Ramos (cell line): ENCODE data around the gene FOXN3.

ENCODE experiments used
- in situ Hi-C: fragments of 300-500 bp; cut with MboI; formaldehyde crosslinking; loops from one replicate; pipeline ENCODE4 v1.14.3; 2022; ENCODE audit warnings: low sequenced_read_pairs; ENCODE audit not compliant: unreplicated experiment

The FOXN3 gene

DNA sequence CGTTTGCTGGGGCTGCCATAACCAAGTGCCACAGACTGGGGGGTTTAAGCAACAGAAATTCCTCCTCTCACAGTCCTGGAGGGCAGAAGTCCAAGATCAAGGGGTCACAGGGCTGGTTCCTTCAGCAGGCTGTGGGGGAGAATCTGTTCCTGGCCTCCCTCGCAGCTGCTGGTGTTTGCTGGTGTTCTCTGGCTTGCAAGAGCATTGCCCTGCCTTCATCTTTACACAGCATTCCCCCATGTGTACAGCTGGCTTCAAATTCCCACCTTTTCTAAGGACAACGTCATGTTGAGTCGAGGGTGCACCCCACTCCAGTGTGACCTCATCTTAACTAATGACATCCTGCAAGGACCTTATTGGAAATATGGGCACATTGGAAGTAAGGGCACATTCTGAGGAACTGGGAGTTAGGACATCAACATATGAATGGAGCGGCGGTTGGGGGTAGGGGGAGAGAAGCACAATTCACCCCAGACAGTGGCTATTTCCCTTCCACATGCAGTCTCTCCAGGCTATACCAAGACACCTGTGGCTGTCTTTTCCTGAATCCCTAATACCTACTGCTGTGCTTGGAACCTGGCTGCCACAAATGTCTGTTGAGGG is 123.6 kb downstream of the FOXN3 start:
- in situ Hi-C loops = no loop called here

- in situ Hi-C loops = no loop called here
These were observed 124.3 kb downstream of the FOXN3 start for GRCh38 chr14:89292579-89293313.

- in situ Hi-C loops = no loop called here
These were observed 125.6 kb downstream of the FOXN3 start for GRCh38 chr14:89291351-89291940.

- in situ Hi-C loops = no loop called here
These were observed 126.2 kb downstream of the FOXN3 start for GRCh38 chr14:89290813-89291212.

GRCh38 chr14:89289477-89289876 is 127.6 kb downstream of the FOXN3 start:
- in situ Hi-C loops = no loop called here

DNA sequence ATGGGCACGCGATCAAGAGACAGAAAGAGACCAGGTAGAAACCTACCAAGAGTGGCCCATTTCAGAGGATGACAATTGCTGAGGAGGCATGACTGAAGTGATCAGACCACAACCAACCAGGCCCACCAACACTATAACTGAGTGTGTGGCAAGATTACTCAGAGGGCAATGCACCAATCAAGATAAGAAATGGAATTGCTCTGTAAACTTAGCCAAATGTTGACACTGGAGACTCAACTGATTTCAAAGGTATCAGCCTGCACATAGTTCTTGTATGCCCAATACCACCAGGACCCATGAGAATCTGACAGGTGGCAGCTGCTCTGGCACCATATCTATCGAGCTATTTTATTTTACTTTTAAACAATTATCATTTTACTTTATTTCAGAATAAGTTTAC is 128.9 kb downstream of the FOXN3 start:
- in situ Hi-C loops = no loop called here

DNA sequence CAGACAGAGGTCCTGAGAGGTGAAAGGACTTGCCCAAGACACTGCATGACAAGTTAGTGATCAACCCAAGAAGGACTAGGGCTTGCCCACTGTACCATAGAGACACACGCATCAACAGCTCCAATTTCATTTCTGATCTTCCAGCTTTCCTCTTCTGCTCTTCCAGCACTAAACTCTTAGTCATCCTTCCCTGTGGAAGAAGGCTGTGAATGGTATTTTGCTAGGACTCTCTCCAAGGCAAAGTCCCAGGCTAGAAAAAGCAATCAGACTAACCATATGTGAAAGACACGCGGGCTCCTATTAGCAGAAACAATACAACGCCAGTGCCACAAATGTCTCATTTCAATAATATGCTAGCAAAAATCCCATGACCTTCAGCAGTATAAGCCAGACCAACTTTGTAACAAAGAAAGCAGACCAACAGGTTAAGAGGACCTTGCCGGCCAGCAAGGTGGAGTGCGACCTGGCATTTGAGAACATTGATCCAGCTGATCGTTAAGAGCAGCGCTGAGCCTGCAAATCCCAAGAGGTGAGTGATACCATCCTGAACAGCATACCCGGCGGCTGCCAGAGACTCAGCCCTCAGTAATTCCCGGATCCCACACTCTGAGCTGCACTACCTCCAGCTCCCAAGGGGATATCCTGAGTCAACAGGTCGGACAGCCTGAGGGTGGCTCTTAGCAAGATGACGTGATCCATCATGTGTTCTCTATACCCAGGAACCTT is 132.5 kb downstream of the FOXN3 start:
- in situ Hi-C loops = no loop called here

- in situ Hi-C loops = no loop called here
These were observed 133.5 kb downstream of the FOXN3 start for GRCh38 chr14:89283327-89284060.

DNA sequence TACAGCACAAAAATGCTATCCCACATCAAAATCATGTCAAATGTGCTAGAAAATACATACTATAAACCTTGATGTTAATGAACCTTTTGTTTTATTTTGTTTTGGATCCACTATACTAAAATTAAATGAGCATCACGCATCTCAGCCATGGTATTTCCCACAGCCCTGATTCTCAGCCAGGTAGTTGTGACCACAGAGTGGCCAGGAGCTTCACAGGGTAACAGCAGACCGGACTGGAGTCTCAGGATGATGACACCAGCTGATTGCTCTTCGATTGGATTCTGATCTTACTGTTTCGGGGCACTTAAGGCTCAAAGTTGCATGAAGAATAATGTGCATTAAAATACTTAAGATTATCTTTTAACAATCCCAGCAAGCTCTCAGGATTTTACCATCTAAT is 134.8 kb downstream of the FOXN3 start:
- in situ Hi-C loops = no loop called here

GRCh38 chr14:89280600-89280999 is 136.4 kb downstream of the FOXN3 start:
- in situ Hi-C loops = no loop called here

DNA sequence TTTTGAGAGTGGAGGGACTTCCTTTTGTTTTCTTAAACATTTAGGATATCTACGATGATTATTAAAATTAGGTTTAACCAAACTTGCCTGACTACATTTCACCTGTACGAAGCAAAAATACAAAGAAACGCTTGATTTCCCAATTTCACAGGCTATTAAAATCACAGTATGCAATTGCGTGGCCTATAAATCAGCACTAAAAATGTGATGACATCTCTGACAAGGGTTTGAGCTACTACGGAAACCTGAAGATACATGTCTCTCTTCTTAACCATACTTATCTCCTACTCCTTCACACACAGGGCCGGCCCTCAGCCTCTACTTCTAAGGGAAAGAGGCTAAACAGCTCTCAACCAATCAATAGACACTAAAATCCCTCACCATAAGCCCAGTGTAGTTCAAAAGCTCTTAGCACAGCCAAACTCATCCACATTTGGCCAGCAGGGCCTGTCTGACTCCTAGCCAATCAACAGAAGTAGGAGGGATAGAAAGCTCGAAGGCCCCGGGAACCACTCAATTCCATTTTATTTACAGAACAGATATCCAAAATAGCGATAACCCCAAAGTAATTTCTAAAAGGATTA is 137.3 kb downstream of the FOXN3 start:
- in situ Hi-C loops = no loop called here

- in situ Hi-C loops = no loop called here
These were observed 139.8 kb downstream of the FOXN3 start for GRCh38 chr14:89277203-89277602.

- in situ Hi-C loops = no loop called here
These were observed 140.5 kb downstream of the FOXN3 start for GRCh38 chr14:89276424-89276975.

DNA sequence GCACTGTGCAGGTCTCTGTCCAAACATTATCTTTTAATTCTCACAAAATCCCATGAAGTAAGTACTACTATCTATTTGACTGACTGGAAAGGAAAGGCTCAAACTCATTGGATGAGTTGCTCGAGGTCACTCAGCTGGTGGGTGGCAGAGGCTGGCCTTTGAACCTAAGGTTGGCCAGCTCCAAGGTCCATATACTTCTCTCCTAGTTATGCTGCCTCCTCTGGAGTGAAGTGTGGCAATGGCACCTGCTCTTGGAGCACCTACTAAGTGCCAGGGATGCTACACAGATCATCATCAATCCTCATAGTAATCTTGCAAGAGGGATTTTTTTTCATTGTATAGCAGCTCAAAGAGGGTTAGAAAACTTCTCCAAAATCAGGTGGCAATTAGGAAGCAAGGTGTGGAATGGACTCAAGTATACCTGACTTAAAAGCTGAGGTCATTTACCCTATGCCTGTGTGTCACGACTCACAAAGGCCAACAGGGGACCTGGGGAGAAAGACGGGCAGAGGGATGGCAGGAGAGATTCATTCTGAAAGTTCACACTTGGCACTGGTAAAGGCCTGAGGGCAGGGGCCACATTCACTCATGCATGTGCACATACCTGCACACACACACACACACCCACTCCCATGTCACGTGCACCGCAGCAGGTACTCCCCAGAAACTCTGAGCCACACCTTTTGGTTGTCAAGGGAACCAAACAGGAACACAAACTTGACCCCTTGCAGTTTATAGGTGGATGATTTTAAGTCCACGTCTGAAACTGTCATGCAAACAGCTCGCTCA is 146.4 kb downstream of the FOXN3 start:
- in situ Hi-C loops = no loop called here

DNA sequence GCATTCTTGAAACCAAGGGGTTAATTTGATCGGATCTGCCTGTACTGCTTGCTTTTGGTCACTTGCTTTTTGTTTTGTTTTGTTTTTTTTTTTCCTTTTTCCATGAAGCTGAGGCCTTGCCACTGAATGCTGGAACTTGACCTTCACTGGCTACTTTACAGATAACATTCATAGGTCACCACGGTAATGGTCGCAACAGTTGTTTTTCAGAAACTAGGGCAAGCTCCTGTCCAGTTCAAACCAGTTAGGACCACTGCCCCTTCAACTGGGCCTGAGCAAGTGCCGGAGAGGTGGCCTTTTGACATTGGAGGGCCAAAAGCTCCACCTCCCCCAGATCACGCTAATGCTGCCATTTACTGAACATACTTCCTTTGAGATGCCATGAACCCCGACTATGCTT is 147.6 kb downstream of the FOXN3 start:
- in situ Hi-C loops = no loop called here

DNA sequence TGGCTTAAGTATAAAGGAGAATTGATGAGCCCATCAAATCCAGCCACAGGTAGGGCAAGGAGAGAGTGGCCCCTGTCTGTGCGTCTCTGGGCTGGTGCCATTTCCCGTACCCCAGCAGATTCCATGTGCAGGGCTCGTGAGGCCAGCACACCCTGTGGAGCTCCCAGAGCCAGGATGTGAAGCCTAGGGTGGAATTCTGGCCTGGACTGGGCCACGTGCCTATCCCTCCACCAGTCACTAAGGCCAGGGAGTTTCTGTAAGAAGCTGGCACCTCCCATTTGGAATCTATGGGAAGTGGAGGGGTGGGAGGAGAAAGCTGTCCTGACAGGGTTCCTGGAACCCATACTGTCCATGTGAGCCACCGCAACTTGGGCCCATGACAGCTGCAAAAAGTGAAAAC is 148.5 kb downstream of the FOXN3 start:
- in situ Hi-C loops = no loop called here

DNA sequence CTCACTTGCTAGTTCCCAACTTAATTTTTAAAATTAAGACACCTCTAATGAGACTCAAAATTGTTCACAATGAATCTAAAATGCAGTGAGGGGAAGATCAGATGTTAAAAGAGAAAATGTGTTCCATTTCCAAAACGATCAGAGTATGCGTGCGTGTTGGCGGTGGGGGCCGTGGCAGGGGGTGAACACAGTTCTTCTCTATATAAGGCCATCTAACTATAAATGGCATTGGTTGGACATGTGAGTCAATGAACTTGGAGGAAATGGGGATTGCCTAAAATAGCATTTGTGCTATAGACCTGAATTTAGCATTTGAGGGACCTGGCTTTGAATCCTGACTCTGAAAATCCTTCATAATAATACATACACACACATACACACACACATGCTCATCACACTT is 149.4 kb downstream of the FOXN3 start:
- in situ Hi-C loops = no loop called here

GRCh38 chr14:89267163-89267562 is 149.9 kb downstream of the FOXN3 start:
- in situ Hi-C loops = no loop called here

DNA sequence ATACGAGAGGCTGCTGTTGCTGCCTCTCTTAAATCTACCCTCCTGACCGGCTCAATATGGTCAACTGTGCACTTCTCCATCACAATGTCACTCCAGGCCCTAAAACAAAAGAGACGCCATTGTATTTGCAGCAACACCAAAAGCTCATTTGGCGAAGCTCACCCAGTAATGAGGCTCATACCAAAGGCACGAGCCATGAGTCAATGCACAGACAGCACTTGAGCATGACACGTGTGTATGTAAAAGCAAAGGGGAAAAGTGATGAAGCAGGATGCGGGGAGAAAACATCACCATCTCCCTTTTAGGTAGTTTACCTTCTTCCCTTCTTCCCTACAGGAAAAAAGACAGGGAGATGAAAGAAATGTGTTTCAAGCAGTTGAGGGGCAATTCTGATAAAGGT is 150.3 kb downstream of the FOXN3 start:
- in situ Hi-C loops = no loop called here
